ENCODE data around the gene TEX11. TPM values are rescaled to one million over a fixed set of nuclear protein-coding genes. Genes with fewer than 3 reads are reported as not detected.
"Not testable (repeated sequence)": the region's sequence is repeated elsewhere in the genome, so short reads cannot be mapped to it uniquely, and the experiment has no call there.

The TEX11 gene
- total RNA-seq, 4 donors from 2014 or later, result not detected

GRCh38 chrX:70664726-70665125 is 243.8 kb downstream of the TEX11 start:
- no peak for DNase-seq (ENCODE audit: low spot score in 2 of 2)
- no peak overlapping the region for H3K4me3 ChIP-seq (ENCODE audit: low read depth, poor library complexity, severe bottlenecking)
- intact Hi-C loops (cut with DNase I; ENCODE audit: low total_unique reads), result no loop called here
- no peak for TF ChIP-seq POLR2A (IDR thresholded peaks at IDR 0.05)
- TF ChIP-seq CTCF (IDR thresholded peaks at IDR 0.05), result no peak
- 13 to 28% methylated on average over 1 of the region's 1 CpG for WGBS, 2 donors

GRCh38 chrX:70661124-70661523 is 247.4 kb downstream of the TEX11 start:
- WGBS, 2 donors, result 57 to 85% methylated on average over 4 to 11 of the region's 11 CpGs
- H3K4me3 ChIP-seq (ENCODE audit: low read depth, poor library complexity, severe bottlenecking); DNase-seq (ENCODE audit: low spot score in 2 of 2); intact Hi-C loops (cut with DNase I; ENCODE audit: low total_unique reads): not testable (repeated sequence)

GRCh38 chrX:70657546-70657945 is 251.0 kb downstream of the TEX11 start:
- intact Hi-C loops (cut with DNase I; ENCODE audit: low total_unique reads); DNase-seq (ENCODE audit: low spot score in 2 of 2); H3K4me3 ChIP-seq (ENCODE audit: low read depth, poor library complexity, severe bottlenecking): not testable (repeated sequence)
- 62 to 88% methylated on average over 3 to 4 of the region's 4 CpGs for WGBS, 2 donors

- 50 to 58% methylated on average over 4 of the region's 4 CpGs for WGBS, 2 donors
- no peak overlapping the region for H3K4me3 ChIP-seq (ENCODE audit: low read depth, poor library complexity, severe bottlenecking)
- no peak for TF ChIP-seq CTCF (IDR thresholded peaks at IDR 0.05)
- TF ChIP-seq POLR2A (IDR thresholded peaks at IDR 0.05), result no peak
- no peak for DNase-seq (ENCODE audit: low spot score in 2 of 2)
- intact Hi-C loops (cut with DNase I; ENCODE audit: low total_unique reads), result no loop called here
Observed at GRCh38 chrX:70656304-70656703, 252.2 kb downstream of the TEX11 start.

GRCh38 chrX:70647910-70648309 is 260.6 kb downstream of the TEX11 start:
- WGBS, 2 donors, result 82 to 96% methylated on average over 3 of the region's 3 CpGs
- H3K4me3 ChIP-seq (ENCODE audit: low read depth, poor library complexity, severe bottlenecking); DNase-seq (ENCODE audit: low spot score in 2 of 2); intact Hi-C loops (cut with DNase I; ENCODE audit: low total_unique reads): not testable (repeated sequence)

- WGBS, 2 donors, result 83% methylated on average over 1 of the region's 1 CpG; no CpG with 5 or more reads in 1 of the 2 donors
- intact Hi-C loops (cut with DNase I; ENCODE audit: low total_unique reads), result no loop called here
- TF ChIP-seq CTCF (IDR thresholded peaks at IDR 0.05) (no peak), POLR2A (IDR thresholded peaks at IDR 0.05) (no peak)
- no peak overlapping the region for H3K4me3 ChIP-seq (ENCODE audit: low read depth, poor library complexity, severe bottlenecking)
- no peak for DNase-seq (ENCODE audit: low spot score in 2 of 2)
Observed at GRCh38 chrX:70636218-70636617, 272.3 kb downstream of the TEX11 start.

GRCh38 chrX:70635669-70636068 is 272.8 kb downstream of the TEX11 start:
- TF ChIP-seq POLR2A (IDR thresholded peaks at IDR 0.05), result no peak
- TF ChIP-seq CTCF (IDR thresholded peaks at IDR 0.05), result no peak
- no peak for DNase-seq (ENCODE audit: low spot score in 2 of 2)
- no peak overlapping the region for H3K4me3 ChIP-seq (ENCODE audit: low read depth, poor library complexity, severe bottlenecking)
- intact Hi-C loops (cut with DNase I; ENCODE audit: low total_unique reads), result no loop called here
- WGBS, 2 donors, result 69 to 100% methylated on average over 1 to 2 of the region's 2 CpGs

All from lower leg skin (tissue), 4 donors.